Activated CD8-positive, alpha-beta T cell treated with anti-CD3 and anti-CD28 coated beads, Interleukin-2, amount 10 ng/mL, durations not matched to agents 7 days and 5 days (primary cell): Measurements from ENCODE around the gene DLGAP5. TPM values are rescaled to one million over a fixed set of nuclear protein-coding genes. Genes with fewer than 3 reads are reported as not detected.

Experiments used
- ATAC-seq: fragments of 150-1000 bp; cut with Tn5 transposase; one replicate; pipeline ENCODE4 v1.10.0; 2021; ENCODE audit warnings: moderate library complexity
- CTCF ChIA-PET: fragments of 350-600 bp; sonication (Branson Sonifier 250); formaldehyde crosslinking; loops from one replicate; lab custom pipeline; 2021; ENCODE audit warnings: antibody characterized with exemption; lab: Charles Lee
- POLR2A ChIA-PET: fragments of 350-600 bp; sonication (Branson Sonifier 250); formaldehyde crosslinking; loops from one replicate; lab custom pipeline; 2021; ENCODE audit warnings: antibody characterized with exemption; lab: Charles Lee
- DNase-seq: peaks from one replicate; pipeline ENCODE4 v3.0.0-alpha.2; 2020
- H3K27ac Mint-ChIP-seq: one replicate; pipeline ENCODE4 v1.8.0; 2021; ENCODE audit warnings: mild to moderate bottlenecking, mixed read lengths
- H3K27me3 Mint-ChIP-seq: one replicate; pipeline ENCODE4 v1.8.0; 2021; ENCODE audit warnings: low read depth, mixed read lengths
- H3K36me3 Mint-ChIP-seq: one replicate; pipeline ENCODE4 v1.8.0; 2021; ENCODE audit warnings: low read depth, mixed read lengths
- H3K4me1 Mint-ChIP-seq: one replicate; pipeline ENCODE4 v1.8.0; 2021; ENCODE audit warnings: low read depth, mixed read lengths
- H3K4me3 Mint-ChIP-seq: one replicate; pipeline ENCODE4 v1.8.0; 2021; ENCODE audit warnings: mild to moderate bottlenecking, mixed read lengths
- H3K9me3 Mint-ChIP-seq: one replicate; pipeline ENCODE4 v1.8.0; 2022; ENCODE audit warnings: mixed read lengths; ENCODE audit not compliant: insufficient read depth
- total RNA-seq, 2 experiments: library from RNA; stranded (reverse); gene quantifications; one replicate each; pipeline ENCODE4 v1.2.3, GENCODE V29; 2021

Gene DLGAP5
- total RNA-seq, 2 experiments from 2014 or later = 110 to 112 TPM

DNA sequence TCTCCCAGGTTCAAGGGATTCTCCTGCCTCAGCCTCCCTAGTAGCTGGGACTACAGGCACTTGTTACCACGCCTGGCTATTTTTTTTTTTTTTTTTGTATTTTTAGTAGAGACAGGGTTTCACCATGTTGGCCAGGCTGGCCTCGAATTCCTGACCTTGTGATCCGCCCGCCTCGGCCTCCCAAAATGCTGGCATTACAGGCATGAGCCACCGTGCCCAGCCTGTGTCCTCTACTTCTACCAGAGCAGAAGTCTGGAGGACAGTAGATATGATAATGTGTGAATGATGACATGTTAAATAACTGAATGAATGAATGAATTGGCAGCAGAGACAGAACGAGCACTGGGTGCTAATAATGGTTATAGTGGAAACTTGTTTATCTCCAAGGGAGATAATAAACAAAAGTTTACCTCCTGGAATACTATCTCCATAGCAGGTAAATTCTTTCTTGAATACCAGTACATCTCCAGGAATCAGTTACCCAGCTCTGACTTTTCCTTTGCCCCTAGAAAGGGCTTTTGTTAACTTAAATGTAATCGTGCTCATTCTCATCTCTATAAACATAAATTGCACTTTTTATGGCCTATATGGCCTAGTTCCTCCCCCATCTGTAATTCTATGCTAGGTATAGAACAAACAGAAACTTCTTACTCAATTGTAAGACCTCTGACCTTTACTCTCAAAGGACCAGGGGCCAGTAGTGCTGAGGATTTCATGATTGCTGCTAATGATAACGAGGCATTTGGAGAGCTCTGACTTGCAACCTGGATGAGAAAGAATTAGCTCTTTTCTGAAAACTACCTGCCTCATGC is 69.6 kb downstream of the DLGAP5 start:
- no peak for ATAC-seq
- H3K9me3 Mint-ChIP-seq = no peaks in the 10 kb centered on the region
- H3K4me1 Mint-ChIP-seq = peaks cover 46% of the 10 kb centered on the region
- no peak overlapping the region for H3K27ac Mint-ChIP-seq
- CTCF ChIA-PET = interaction anchor here (0.8 kb wide), 1 partner anchor 10 kb away, joined by 3 read pairs; no protein-coding TSS in a partner anchor
- POLR2A ChIA-PET = no interaction called here
- no peak overlapping the region for H3K4me3 Mint-ChIP-seq
- peaks cover 26% of the 10 kb centered on the region for H3K27me3 Mint-ChIP-seq
- H3K36me3 Mint-ChIP-seq = no peaks in the 10 kb centered on the region
- DNase-seq = no peak

GRCh38 chr14:55120571-55121495 is 70.6 kb downstream of the DLGAP5 start:
- Mint-ChIP-seq H3K36me3 (no peaks in the 10 kb centered on the region), H3K9me3 (no peaks in the 10 kb centered on the region), H3K4me1 (peaks cover 39% of the 10 kb centered on the region), H3K4me3 (no peak overlapping the region), H3K27ac (no peak overlapping the region), H3K27me3 (peaks cover 23% of the 10 kb centered on the region)
- no peak for ATAC-seq
- POLR2A ChIA-PET = no interaction called here
- CTCF ChIA-PET = no interaction called here
- no peak for DNase-seq

DNA sequence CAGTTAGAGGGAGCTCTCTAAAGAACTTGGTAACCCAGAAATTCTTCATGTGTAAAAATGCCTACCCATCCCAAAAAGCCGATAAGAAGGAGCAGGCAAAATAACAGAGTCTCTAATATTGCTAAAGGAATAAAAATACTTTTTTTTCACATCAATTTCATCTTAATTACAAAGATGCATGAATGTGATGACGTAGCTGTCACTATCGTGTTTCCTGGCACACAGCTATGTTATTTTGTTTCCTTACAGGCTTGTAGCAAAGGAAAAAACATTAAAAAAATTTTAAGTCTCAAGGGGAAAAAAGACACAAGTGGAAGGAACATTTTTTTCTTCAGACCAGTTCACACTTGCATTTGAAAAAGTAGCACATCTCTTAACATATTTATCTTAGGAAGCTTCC is 72.6 kb downstream of the DLGAP5 start:
- no peak overlapping the region for H3K4me3 Mint-ChIP-seq
- H3K27me3 Mint-ChIP-seq = peaks cover 21% of the 10 kb centered on the region
- no peaks in the 10 kb centered on the region for H3K9me3 Mint-ChIP-seq
- no peaks in the 10 kb centered on the region for H3K36me3 Mint-ChIP-seq
- ChIA-PET CTCF (interaction anchor here (1.0 to 3.1 kb wide), 5 partner anchors 13 to 29 kb away, joined by 3 to 9 read pairs (median 6); no protein-coding TSS in a partner anchor), POLR2A (no interaction called here)
- no peak overlapping the region for H3K27ac Mint-ChIP-seq
- H3K4me1 Mint-ChIP-seq = peaks cover 20% of the 10 kb centered on the region
- no peak for ATAC-seq
- DNase-seq = no peak

GRCh38 chr14:55117803-55118441 is 73.5 kb downstream of the DLGAP5 start:
- H3K27me3 Mint-ChIP-seq = peaks cover 26% of the 10 kb centered on the region
- H3K36me3 Mint-ChIP-seq = no peaks in the 10 kb centered on the region
- H3K4me1 Mint-ChIP-seq = peaks cover 20% of the 10 kb centered on the region
- H3K4me3 Mint-ChIP-seq = no peak overlapping the region
- ChIA-PET CTCF (interaction anchor here (1.2 to 3.1 kb wide), 3 partner anchors 11 to 28 kb away, joined by 4 to 9 read pairs (median 7); partner anchors contain the start of gene LGALS3), POLR2A (no interaction called here)
- peak; percentile 76 for ATAC-seq
- no peak for DNase-seq
- H3K27ac Mint-ChIP-seq = no peak overlapping the region
- H3K9me3 Mint-ChIP-seq = no peaks in the 10 kb centered on the region

GRCh38 chr14:55116246-55117030 is 74.9 kb downstream of the DLGAP5 start:
- Mint-ChIP-seq H3K4me1 (peaks cover 20% of the 10 kb centered on the region), H3K4me3 (no peak overlapping the region), H3K9me3 (no peaks in the 10 kb centered on the region), H3K36me3 (no peaks in the 10 kb centered on the region), H3K27me3 (peaks cover 24% of the 10 kb centered on the region), H3K27ac (no peak overlapping the region)
- DNase-seq (no peak), ATAC-seq (no peak)
- ChIA-PET POLR2A (no interaction called here), CTCF (interaction anchor here (1.2 to 3.1 kb wide), 3 partner anchors 13 to 65 kb away, joined by 3 to 9 read pairs (median 4); partner anchors contain the start of genes LGALS3 and MAPK1IP1L)

DNA sequence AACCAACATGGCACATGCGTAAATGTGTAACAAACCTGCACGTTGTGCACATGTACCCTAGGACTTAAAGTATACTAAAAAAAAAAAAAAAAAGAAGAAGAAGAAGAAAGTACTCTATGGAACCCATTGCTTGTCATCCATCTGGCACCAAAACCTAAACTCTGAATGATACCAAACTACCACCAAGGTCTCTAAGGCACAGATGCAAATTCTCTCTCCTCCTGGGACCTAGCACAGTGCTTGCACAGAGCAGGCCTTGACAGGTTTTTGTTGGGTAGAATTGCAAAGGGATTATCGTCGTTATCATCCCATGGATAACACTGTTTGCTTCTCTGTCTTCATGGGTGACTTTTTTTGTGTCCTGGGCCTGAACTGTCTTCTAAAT is 75.5 kb downstream of the DLGAP5 start:
- POLR2A ChIA-PET = no interaction called here

GRCh38 chr14:55115460-55115859 is 75.9 kb downstream of the DLGAP5 start:
- no peaks in the 10 kb centered on the region for H3K36me3 Mint-ChIP-seq
- CTCF ChIA-PET = interaction anchor here (1.5 kb wide), 1 partner anchor 64 kb away, joined by 3 read pairs; the partner anchor contains the start of gene MAPK1IP1L
- ATAC-seq = no peak
- H3K27ac Mint-ChIP-seq = no peak overlapping the region
- H3K4me3 Mint-ChIP-seq = no peak overlapping the region
- no peak for DNase-seq
- POLR2A ChIA-PET = no interaction called here
- peaks cover 16% of the 10 kb centered on the region for H3K27me3 Mint-ChIP-seq
- peaks cover 16% of the 10 kb centered on the region for H3K4me1 Mint-ChIP-seq
- no peaks in the 10 kb centered on the region for H3K9me3 Mint-ChIP-seq

More for the DNA sequence above, 75.5 kb downstream of the DLGAP5 start:
- no peaks in the 10 kb centered on the region for H3K36me3 Mint-ChIP-seq
- peaks cover 16% of the 10 kb centered on the region for H3K4me1 Mint-ChIP-seq
- no peak overlapping the region for H3K27ac Mint-ChIP-seq
- no peaks in the 10 kb centered on the region for H3K9me3 Mint-ChIP-seq
- H3K4me3 Mint-ChIP-seq = no peak overlapping the region
- ATAC-seq = no peak
- CTCF ChIA-PET = interaction anchor here (1.5 kb wide), 1 partner anchor 65 kb away, joined by 3 read pairs; the partner anchor contains the start of gene MAPK1IP1L
- DNase-seq = no peak
- H3K27me3 Mint-ChIP-seq = peaks cover 19% of the 10 kb centered on the region

- no peak overlapping the region for H3K27ac Mint-ChIP-seq
Measured at GRCh38 chr14:55114720-55115119, 76.7 kb downstream of the DLGAP5 start.

DNA sequence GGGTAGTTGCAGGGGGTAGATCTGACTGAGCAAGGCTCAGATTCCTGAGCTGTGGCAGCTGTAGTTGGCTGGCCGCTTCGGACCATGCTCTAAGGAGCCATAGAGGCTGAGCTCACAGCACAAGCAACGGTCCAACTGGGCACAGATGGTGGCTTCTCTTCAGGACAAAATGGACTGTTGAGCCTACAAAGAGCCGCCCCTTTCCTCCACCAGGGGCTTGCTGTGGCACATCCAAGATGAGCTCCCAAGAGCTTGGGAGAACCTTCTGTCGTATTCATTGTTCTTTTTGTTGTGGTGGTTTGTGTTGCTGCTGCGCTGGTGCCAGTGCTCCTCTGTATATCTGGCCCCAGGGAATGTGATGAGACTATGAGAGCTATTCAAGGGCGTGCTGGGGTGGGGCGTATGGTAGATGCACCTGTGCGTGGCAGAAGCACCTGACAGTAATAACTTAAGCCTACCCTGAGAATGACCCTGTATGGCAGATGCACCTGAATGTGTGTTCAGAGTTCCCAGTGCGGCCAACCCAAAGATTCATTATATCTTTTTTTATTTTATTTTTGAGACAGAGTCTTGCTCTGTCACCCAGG is 80.2 kb downstream of the DLGAP5 start:
- ChIA-PET POLR2A (no interaction called here), CTCF (interaction anchor here (0.6 kb wide), 1 partner anchor 8 kb away, joined by 3 read pairs; no protein-coding TSS in a partner anchor)
- Mint-ChIP-seq H3K36me3 (peaks cover 3% of the 10 kb centered on the region), H3K4me1 (peaks cover 18% of the 10 kb centered on the region), H3K27me3 (peaks cover 5% of the 10 kb centered on the region), H3K9me3 (peaks cover 1% of the 10 kb centered on the region), H3K27ac (no peak overlapping the region), H3K4me3 (no peak overlapping the region)
- ATAC-seq (no peak), DNase-seq (no peak)

More at GRCh38 chr14:55114720-55115119, 76.7 kb downstream of the DLGAP5 start:
- H3K4me1 Mint-ChIP-seq = peaks cover 16% of the 10 kb centered on the region
- peaks cover 10% of the 10 kb centered on the region for H3K27me3 Mint-ChIP-seq
- POLR2A ChIA-PET = no interaction called here
- ATAC-seq (no peak), DNase-seq (no peak)
- CTCF ChIA-PET = no interaction called here
- no peak overlapping the region for H3K4me3 Mint-ChIP-seq
- no peaks in the 10 kb centered on the region for H3K9me3 Mint-ChIP-seq
- H3K36me3 Mint-ChIP-seq = no peaks in the 10 kb centered on the region

GRCh38 chr14:55109836-55110235 is 81.5 kb downstream of the DLGAP5 start:
- ChIA-PET POLR2A (interaction anchor here (1.5 kb wide), 1 partner anchor 59 kb away, joined by 3 read pairs; the partner anchor contains the start of gene MAPK1IP1L), CTCF (no interaction called here)
- Mint-ChIP-seq H3K4me1 (peaks cover 23% of the 10 kb centered on the region), H3K36me3 (peaks cover 10% of the 10 kb centered on the region), H3K27me3 (peaks cover 5% of the 10 kb centered on the region), H3K4me3 (no peak overlapping the region), H3K27ac (no peak overlapping the region), H3K9me3 (peaks cover 9% of the 10 kb centered on the region)
- no peak for DNase-seq
- no peak for ATAC-seq
